ENCODE results near the gene COASY.
"Not testable (repeated sequence)": the region's sequence is repeated elsewhere in the genome, so short reads cannot be mapped to it uniquely, and the experiment has no call there.

COASY gene

GRCh38 chr17:42540558-42540957 is 21.4 kb upstream of the COASY start:
- Mint-ChIP-seq H3K36me3 (ENCODE audit: low read depth) (peaks cover 11% of the 10 kb centered on the region), H3K4me1 (ENCODE audit: low read depth) (peaks cover 38% of the 10 kb centered on the region)
- H3K27ac Mint-ChIP-seq, H3K9me3 Mint-ChIP-seq, H3K27me3 Mint-ChIP-seq, H3K4me3 Mint-ChIP-seq: not testable (repeated sequence)

DNA sequence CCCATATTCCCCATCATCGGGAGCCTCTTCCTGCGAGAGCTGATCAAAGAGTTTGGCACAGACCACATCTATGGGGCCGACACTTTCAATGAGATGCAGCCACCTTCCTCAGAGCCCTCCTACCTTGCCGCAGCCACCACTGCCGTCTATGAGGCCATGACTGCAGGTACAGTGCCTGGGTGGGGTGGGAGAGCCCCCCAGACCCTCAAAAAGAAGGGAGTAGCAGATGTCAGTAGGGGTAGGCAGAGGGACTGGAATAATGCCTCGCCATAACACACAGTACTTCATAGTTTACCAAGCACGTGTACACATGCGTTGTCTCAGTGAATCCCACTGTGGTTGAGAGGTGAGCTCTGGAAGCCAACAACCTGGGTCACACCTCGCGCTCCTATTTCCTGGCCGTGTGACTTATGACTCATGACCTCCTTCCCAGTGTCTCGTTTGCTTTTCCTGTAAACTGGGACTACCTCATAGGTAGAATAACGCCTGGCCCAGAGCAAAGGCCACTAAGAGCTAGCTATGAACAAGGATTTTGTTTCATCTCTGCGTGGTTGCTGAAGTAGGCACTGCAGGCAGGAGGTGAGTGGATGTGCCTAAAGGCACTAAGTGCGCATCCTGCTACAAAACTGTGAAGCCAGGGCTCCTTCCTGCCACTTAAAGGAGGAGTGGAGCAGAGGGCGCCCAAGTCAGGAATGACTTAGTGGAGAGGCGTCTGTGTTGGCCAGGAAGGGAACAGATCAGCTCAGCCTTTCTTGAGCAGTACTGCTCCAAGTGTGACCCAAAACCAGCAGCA is 20.7 kb upstream of the COASY start:
- Mint-ChIP-seq H3K27me3 (no peaks in the 10 kb centered on the region), H3K4me1 (ENCODE audit: low read depth) (peaks cover 35% of the 10 kb centered on the region), H3K9me3 (no peaks in the 10 kb centered on the region), H3K4me3 (no peak overlapping the region), H3K27ac (peak overlapping the region; percentile 50), H3K36me3 (ENCODE audit: low read depth) (peaks cover 11% of the 10 kb centered on the region)

DNA sequence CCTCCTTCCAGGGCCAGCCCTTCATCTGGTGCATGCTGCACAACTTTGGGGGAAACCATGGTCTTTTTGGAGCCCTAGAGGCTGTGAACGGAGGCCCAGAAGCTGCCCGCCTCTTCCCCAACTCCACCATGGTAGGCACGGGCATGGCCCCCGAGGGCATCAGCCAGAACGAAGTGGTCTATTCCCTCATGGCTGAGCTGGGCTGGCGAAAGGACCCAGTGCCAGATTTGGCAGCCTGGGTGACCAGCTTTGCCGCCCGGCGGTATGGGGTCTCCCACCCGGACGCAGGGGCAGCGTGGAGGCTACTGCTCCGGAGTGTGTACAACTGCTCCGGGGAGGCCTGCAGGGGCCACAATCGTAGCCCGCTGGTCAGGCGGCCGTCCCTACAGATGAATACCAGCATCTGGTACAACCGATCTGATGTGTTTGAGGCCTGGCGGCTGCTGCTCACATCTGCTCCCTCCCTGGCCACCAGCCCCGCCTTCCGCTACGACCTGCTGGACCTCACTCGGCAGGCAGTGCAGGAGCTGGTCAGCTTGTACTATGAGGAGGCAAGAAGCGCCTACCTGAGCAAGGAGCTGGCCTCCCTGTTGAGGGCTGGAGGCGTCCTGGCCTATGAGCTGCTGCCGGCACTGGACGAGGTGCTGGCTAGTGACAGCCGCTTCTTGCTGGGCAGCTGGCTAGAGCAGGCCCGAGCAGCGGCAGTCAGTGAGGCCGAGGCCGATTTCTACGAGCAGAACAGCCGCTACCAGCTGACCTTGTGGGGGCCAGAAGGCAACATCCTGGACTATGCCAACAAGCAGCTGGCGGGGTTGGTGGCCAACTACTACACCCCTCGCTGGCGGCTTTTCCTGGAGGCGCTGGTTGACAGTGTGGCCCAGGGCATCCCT is 18.5 kb upstream of the COASY start:
- Mint-ChIP-seq H3K36me3 (ENCODE audit: low read depth) (peaks cover 11% of the 10 kb centered on the region), H3K4me3 (no peak overlapping the region), H3K27ac (no peak overlapping the region), H3K9me3 (no peaks in the 10 kb centered on the region), H3K4me1 (ENCODE audit: low read depth) (peaks cover 24% of the 10 kb centered on the region), H3K27me3 (no peaks in the 10 kb centered on the region)

- Mint-ChIP-seq H3K9me3 (no peaks in the 10 kb centered on the region), H3K4me1 (ENCODE audit: low read depth) (peaks cover 25% of the 10 kb centered on the region), H3K27me3 (no peaks in the 10 kb centered on the region), H3K27ac (peak overlapping the region; percentile 7), H3K36me3 (ENCODE audit: low read depth) (peaks cover 10% of the 10 kb centered on the region), H3K4me3 (no peak overlapping the region)
Observed at GRCh38 chr17:42544874-42545283, 17.1 kb upstream of the COASY start.

- not testable (repeated sequence) for H3K9me3 Mint-ChIP-seq, H3K4me3 Mint-ChIP-seq, H3K27me3 Mint-ChIP-seq, H3K27ac Mint-ChIP-seq
- Mint-ChIP-seq H3K36me3 (ENCODE audit: low read depth) (peaks cover 11% of the 10 kb centered on the region), H3K4me1 (ENCODE audit: low read depth) (peaks cover 16% of the 10 kb centered on the region)
Observed at GRCh38 chr17:42545755-42546505, 16.0 kb upstream of the COASY start.

DNA sequence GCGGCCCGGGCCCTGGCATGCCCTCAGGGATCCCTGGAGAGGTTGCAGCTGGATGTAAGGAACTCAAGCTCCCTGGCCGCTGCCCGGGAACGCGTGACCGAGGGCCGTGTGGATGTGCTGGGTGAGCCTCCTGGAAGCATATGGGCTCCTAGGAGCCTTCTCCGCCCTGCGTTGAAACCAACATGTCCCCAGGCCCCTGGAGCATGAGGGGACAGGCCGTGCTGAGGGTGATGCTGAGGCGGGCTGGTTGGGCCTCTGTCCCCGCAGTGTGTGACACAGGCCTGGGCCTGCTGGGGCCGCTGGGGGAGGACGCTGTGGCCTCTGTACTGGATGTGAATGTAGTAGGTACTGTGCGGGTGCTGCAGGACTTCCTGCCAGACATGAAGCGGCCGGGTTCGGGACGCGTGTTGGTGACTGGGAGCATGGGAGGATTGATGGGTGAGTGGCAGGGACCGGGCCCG is 14.9 kb upstream of the COASY start:
- H3K27ac Mint-ChIP-seq, result no peak overlapping the region
- H3K4me1 Mint-ChIP-seq (ENCODE audit: low read depth), result peaks cover 8% of the 10 kb centered on the region
- no peaks in the 10 kb centered on the region for H3K27me3 Mint-ChIP-seq
- H3K4me3 Mint-ChIP-seq, result no peak overlapping the region
- H3K9me3 Mint-ChIP-seq, result no peaks in the 10 kb centered on the region
- peaks cover 8% of the 10 kb centered on the region for H3K36me3 Mint-ChIP-seq (ENCODE audit: low read depth)

GRCh38 chr17:42547698-42548069 is 14.3 kb upstream of the COASY start:
- H3K27ac Mint-ChIP-seq, result no peak overlapping the region
- no peaks in the 10 kb centered on the region for H3K9me3 Mint-ChIP-seq
- no peaks in the 10 kb centered on the region for H3K27me3 Mint-ChIP-seq
- H3K36me3 Mint-ChIP-seq (ENCODE audit: low read depth), result peaks cover 8% of the 10 kb centered on the region
- peaks cover 8% of the 10 kb centered on the region for H3K4me1 Mint-ChIP-seq (ENCODE audit: low read depth)
- H3K4me3 Mint-ChIP-seq, result no peak overlapping the region

DNA sequence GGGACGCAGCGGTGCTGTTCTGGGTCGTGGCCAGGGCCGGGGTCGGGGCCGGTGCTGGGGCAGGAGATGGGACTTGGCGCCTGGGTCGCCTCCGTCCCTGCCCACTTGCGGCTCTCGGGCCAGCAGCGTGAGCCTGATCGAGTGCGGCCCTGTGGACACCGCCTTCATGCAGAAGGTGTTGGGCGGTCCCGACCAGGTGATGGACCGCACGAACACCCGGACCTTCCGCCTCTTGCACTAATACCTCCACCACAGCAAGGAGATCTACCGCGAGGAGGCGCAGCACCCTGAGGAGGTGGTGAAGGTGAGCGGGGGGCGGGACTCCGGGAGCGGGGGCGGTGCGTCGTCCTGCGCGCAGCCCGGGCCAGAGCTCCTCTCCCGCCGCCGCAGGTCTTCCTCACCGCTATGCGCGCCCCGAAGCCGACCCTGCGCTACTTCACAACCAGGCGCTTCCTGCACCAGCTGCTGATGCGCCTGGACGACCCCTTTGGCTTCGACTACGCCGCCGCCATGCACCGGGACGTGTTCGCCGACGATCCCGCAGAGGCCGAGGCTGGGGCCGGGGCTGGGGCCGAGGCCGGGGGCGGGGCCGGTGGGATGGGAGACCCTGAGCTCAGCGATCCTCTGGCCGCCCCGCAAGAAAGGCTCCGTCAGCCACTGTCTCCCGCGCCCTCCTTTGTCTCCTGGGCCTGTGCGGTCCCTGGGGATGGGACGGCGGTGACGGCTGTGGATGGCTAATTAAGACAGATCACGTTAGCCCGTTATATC is 13.7 kb upstream of the COASY start:
- peaks cover 10% of the 10 kb centered on the region for H3K4me1 Mint-ChIP-seq (ENCODE audit: low read depth)
- peak overlapping the region; percentile 41 for H3K4me3 Mint-ChIP-seq
- H3K9me3 Mint-ChIP-seq, result no peaks in the 10 kb centered on the region
- no peaks in the 10 kb centered on the region for H3K27me3 Mint-ChIP-seq
- H3K36me3 Mint-ChIP-seq (ENCODE audit: low read depth), result peaks cover 8% of the 10 kb centered on the region
- no peak overlapping the region for H3K27ac Mint-ChIP-seq

- Mint-ChIP-seq H3K36me3 (ENCODE audit: low read depth) (peaks cover 8% of the 10 kb centered on the region), H3K9me3 (no peaks in the 10 kb centered on the region), H3K4me1 (ENCODE audit: low read depth) (peaks cover 17% of the 10 kb centered on the region), H3K27me3 (no peaks in the 10 kb centered on the region), H3K27ac (no peak overlapping the region), H3K4me3 (peak overlapping the region; percentile 21)
Observed at GRCh38 chr17:42548993-42549755, 12.8 kb upstream of the COASY start.

- H3K27ac Mint-ChIP-seq, result peak within 1 kb of the TSS; percentile 58
- not testable (repeated sequence) for H3K9me3 Mint-ChIP-seq; H3K27me3 Mint-ChIP-seq; H3K36me3 Mint-ChIP-seq (ENCODE audit: low read depth)
- H3K4me3 Mint-ChIP-seq, result peak within 1 kb of the TSS; percentile 90
- H3K4me1 Mint-ChIP-seq (ENCODE audit: low read depth), result peaks cover 27% of the 10 kb centered on the region
Observed at GRCh38 chr17:42552736-42553135, 9.2 kb upstream of the COASY start, which contains the start of gene HSD17B1. TSS of gene HSD17B1 (plus strand) at chr17:42552923. CDS start at chr17:42552934, 11 bp downstream.

- Mint-ChIP-seq H3K36me3 (ENCODE audit: low read depth) (peaks cover 4% of the 10 kb centered on the region), H3K27ac (peak overlapping the region; percentile 26), H3K9me3 (no peaks in the 10 kb centered on the region), H3K27me3 (no peaks in the 10 kb centered on the region), H3K4me1 (ENCODE audit: low read depth) (peaks cover 27% of the 10 kb centered on the region), H3K4me3 (peak overlapping the region; percentile 90)
Observed at GRCh38 chr17:42553161-42553818, 8.7 kb upstream of the COASY start.

- Mint-ChIP-seq H3K36me3 (ENCODE audit: low read depth) (peaks cover 4% of the 10 kb centered on the region), H3K9me3 (no peaks in the 10 kb centered on the region), H3K27me3 (no peaks in the 10 kb centered on the region), H3K4me3 (peak overlapping the region; percentile 90), H3K4me1 (ENCODE audit: low read depth) (peaks cover 25% of the 10 kb centered on the region), H3K27ac (peak overlapping the region; percentile 89)
Observed at GRCh38 chr17:42553866-42554249, 8.1 kb upstream of the COASY start.
